IPS-18a (cell line): ENCODE results near the gene LTB4R2.

Experiments
- H3K27ac ChIP-seq: one replicate; pipeline ENCODE4 v1.5.1; 2013; ENCODE audit warnings: low read length
- H3K27me3 ChIP-seq: one replicate; pipeline ENCODE4 v1.6.1; 2013; ENCODE audit warnings: mild to moderate bottlenecking, low read length; ENCODE audit not compliant: control insufficient read depth, insufficient read depth
- H3K36me3 ChIP-seq: one replicate; pipeline ENCODE4 v1.6.1; 2013; ENCODE audit warnings: low read depth, low read length; ENCODE audit not compliant: control insufficient read depth
- H3K4me1 ChIP-seq: one replicate; pipeline ENCODE4 v1.6.1; 2013; ENCODE audit warnings: low read depth, low read length; ENCODE audit not compliant: control insufficient read depth
- H3K4me3 ChIP-seq: one replicate; pipeline ENCODE4 v1.5.1; 2013; ENCODE audit warnings: low read length
- H3K9ac ChIP-seq: one replicate; pipeline ENCODE4 v1.6.1; 2013; ENCODE audit warnings: mild to moderate bottlenecking, low read length, moderate library complexity
- H3K9me3 ChIP-seq: one replicate; pipeline ENCODE4 v1.6.1; 2013; ENCODE audit warnings: low read depth, low read length; ENCODE audit not compliant: control insufficient read depth

The LTB4R2 gene

DNA sequence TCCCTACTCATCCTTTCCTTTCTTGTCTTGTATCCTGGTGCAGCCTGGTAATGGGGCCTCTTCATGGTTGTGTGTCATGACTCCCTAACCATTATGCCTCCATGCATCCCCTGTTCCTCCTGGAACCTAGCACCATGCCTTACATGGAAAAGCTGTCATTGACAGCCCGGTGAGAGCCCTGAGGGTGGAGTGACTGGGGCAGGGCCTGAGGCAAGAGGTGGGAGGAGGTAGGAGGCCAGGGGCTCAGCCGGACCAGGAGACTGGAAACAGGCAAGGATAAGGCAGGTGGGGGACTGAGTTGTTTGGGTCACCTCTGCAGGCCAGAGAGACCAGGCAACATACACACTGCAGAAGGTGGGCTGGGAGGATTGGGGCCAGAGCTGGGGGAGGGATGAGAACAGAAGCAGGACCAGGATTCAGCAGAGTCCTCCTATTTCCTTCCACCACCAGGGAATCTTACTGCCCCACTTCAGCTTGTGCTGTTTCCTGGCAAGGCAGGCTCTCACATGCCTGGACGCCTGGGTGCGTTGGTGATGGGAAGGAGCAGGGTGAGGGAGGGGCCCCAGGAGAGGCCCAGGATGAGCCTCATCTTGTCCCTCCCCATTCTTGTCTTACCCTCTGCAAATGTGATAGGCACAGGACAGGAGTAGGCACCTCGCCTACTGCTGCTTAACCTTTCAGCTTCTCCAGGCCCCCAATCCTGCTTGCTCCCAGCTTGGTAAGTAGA, at the start of gene LTB4R2:
LTB4R2 (plus strand) TSS at position 603 of the 727 bp plus-strand sequence. CDS start 525 bp downstream, outside the sequence.
- Histone ChIP-seq H3K9me3 (no peaks in the 10 kb centered on the region), H3K9ac (no peak within 1 kb of the TSS), H3K36me3 (peaks cover 25% of the 10 kb centered on the region), H3K4me3 (no peak within 1 kb of the TSS), H3K27ac (no peak within 1 kb of the TSS), H3K27me3 (no peaks in the 10 kb centered on the region), H3K4me1 (no peaks in the 10 kb centered on the region)

GRCh38 chr14:24260780-24261157, 49.2 kb upstream of the LTB4R2 start:
- Histone ChIP-seq H3K27ac (no peak overlapping the region), H3K4me1 (no peaks in the 10 kb centered on the region), H3K36me3 (no peaks in the 10 kb centered on the region), H3K9me3 (no peaks in the 10 kb centered on the region), H3K9ac (no peak overlapping the region), H3K27me3 (no peaks in the 10 kb centered on the region), H3K4me3 (no peak overlapping the region)

DNA sequence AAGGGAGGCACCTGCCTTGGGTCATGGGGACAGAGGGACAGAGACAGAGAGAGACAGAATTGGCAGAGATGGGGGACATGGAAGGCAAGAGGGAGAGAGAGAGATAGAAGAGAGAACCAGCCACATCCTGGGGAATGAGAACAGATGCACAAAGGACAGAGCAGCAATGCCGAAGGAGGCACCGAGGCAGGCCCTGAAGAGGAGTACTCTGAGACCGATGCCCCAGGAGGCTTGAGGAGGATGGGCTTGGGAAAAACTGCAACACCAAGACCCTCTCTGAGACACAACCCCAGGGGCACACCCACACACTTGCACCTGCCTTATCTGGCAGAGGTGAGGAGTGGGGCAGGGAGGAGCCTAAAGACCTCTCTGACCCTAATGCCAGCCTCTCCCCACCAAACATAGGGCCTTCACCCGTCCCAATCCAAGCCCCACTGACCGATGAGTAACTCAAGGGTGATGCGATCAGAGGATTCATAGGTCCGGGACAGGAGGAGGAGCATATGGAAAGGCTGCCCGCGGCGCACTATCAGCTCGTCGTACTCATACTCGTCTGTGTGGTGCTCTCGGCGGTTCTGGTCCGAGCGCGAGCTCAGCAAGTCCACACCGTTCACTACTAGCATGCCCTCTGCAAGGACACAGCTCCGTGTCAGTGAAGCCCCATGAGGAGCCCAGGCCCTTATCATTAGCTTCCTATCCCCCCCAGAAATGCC, 48.5 kb upstream of the LTB4R2 start:
- Histone ChIP-seq H3K9me3 (no peaks in the 10 kb centered on the region), H3K4me1 (no peaks in the 10 kb centered on the region), H3K27ac (no peak overlapping the region), H3K36me3 (peaks cover 2% of the 10 kb centered on the region), H3K27me3 (no peaks in the 10 kb centered on the region), H3K9ac (no peak overlapping the region), H3K4me3 (no peak overlapping the region)

DNA sequence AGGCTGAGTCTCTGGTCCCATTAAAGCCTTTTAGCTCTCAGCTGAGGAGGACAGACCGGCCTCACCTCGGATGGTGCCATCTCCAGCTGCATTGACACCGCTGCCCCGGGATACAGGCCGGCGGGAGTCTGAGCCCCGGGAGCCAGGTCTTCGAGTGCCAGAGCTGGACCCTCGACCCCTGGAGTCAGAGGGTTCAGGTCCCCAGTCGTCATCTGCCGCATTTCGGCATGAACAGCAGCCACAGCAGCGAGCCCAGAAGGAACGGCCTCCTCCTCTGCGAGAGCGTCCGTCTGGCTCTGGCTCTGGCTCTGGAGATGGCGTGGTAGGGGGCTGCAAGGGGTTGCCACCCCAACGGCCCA, 48.0 kb upstream of the LTB4R2 start:
- Histone ChIP-seq H3K4me3 (no peak overlapping the region), H3K27ac (no peak overlapping the region), H3K36me3 (peaks cover 6% of the 10 kb centered on the region), H3K27me3 (no peaks in the 10 kb centered on the region), H3K9ac (no peak overlapping the region), H3K9me3 (no peaks in the 10 kb centered on the region), H3K4me1 (no peaks in the 10 kb centered on the region)

GRCh38 chr14:24262821-24263733, 46.9 kb upstream of the LTB4R2 start, which contains the start of gene TGM1:
TGM1 (minus strand) TSS chr14:24263177; CDS start chr14:24262352, 825 bp downstream.
- no peaks in the 10 kb centered on the region for H3K4me1 ChIP-seq
- H3K9ac ChIP-seq: no peak within 1 kb of the TSS
- H3K27ac ChIP-seq: no peak within 1 kb of the TSS
- H3K27me3 ChIP-seq: no peaks in the 10 kb centered on the region
- H3K9me3 ChIP-seq: no peaks in the 10 kb centered on the region
- peaks cover 9% of the 10 kb centered on the region for H3K36me3 ChIP-seq
- no peak within 1 kb of the TSS for H3K4me3 ChIP-seq

- H3K27me3 ChIP-seq: no peaks in the 10 kb centered on the region
- no peak overlapping the region for H3K4me3 ChIP-seq
- no peaks in the 10 kb centered on the region for H3K4me1 ChIP-seq
- H3K36me3 ChIP-seq: peaks cover 9% of the 10 kb centered on the region
- no peak overlapping the region for H3K9ac ChIP-seq
- H3K27ac ChIP-seq: no peak overlapping the region
- no peaks in the 10 kb centered on the region for H3K9me3 ChIP-seq
Measured at GRCh38 chr14:24263848-24264247, 46.1 kb upstream of the LTB4R2 start.

DNA sequence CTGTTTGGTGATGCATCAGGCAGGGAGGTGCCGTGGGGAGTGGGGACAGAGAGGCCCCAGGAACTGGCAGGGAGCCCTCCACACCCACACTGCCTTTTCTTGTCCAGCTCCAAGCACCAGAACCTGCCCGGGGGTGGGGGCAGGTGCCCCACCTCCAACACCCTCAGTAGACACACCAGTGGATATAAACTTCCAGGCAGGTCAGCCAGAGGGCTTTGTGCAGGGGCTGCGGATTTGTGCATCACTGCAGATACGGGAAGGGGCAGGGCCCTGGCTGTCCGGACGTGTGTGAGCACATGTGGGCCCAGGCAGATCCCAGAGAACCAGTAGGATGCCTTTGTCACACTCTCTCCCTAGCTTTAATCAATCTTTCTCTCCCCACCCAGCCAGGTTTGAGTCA, 45.6 kb upstream of the LTB4R2 start:
- no peaks in the 10 kb centered on the region for H3K9me3 ChIP-seq
- H3K4me1 ChIP-seq: no peaks in the 10 kb centered on the region
- no peak overlapping the region for H3K9ac ChIP-seq
- H3K4me3 ChIP-seq: no peak overlapping the region
- H3K36me3 ChIP-seq: peaks cover 9% of the 10 kb centered on the region
- H3K27me3 ChIP-seq: no peaks in the 10 kb centered on the region
- H3K27ac ChIP-seq: no peak overlapping the region

- Histone ChIP-seq H3K4me1 (no peaks in the 10 kb centered on the region), H3K27me3 (no peaks in the 10 kb centered on the region), H3K9me3 (no peaks in the 10 kb centered on the region), H3K9ac (no peak overlapping the region), H3K36me3 (peaks cover 9% of the 10 kb centered on the region), H3K4me3 (no peak overlapping the region), H3K27ac (no peak overlapping the region)
Measured at GRCh38 chr14:24266344-24267244, 43.3 kb upstream of the LTB4R2 start.

DNA sequence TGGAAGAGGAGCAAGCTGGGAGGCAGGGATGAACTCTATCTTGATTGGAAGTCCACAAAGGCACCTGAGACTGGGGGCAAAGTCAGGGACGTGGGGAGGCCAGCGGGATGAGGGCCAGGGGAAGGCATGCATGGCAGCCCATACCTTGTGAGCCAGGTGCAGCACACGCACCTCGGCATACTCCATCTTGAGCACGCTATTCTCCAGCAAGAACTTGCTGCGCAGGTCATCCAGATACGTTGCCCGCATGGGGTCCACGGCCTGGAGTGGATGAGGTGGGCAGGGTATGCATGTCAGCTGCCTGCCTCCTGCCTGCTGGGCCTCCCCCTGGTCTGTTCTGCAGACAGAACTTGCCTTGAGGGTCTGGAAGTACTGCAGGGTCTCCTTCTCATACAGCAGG, 42.4 kb upstream of the LTB4R2 start:
- Histone ChIP-seq H3K27me3 (no peaks in the 10 kb centered on the region), H3K9me3 (no peaks in the 10 kb centered on the region), H3K9ac (no peak overlapping the region), H3K36me3 (peaks cover 9% of the 10 kb centered on the region), H3K27ac (no peak overlapping the region), H3K4me3 (no peak overlapping the region), H3K4me1 (no peaks in the 10 kb centered on the region)

DNA sequence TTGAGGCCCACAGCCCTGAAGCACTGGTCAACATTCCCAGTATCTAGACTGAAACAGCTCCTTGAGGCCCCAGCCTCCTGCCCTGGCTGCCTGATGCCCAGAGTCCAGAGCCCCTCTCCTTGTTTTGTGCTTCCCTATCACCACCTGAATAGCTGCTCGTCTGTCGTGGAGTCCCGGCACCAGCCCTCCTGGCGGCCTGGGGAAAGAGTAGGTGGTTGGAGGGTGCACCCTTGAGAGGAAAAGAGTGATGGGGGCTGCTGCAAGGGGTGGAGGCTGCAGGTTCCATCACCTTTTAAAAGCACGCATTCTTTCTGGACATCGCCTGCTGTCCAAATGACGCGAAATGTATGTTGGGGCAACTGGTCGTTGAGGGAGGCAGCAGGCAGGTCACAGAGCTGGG, 41.7 kb upstream of the LTB4R2 start:
- no peak overlapping the region for H3K9ac ChIP-seq
- H3K9me3 ChIP-seq: no peaks in the 10 kb centered on the region
- no peaks in the 10 kb centered on the region for H3K4me1 ChIP-seq
- no peaks in the 10 kb centered on the region for H3K27me3 ChIP-seq
- H3K4me3 ChIP-seq: no peak overlapping the region
- peaks cover 9% of the 10 kb centered on the region for H3K36me3 ChIP-seq
- H3K27ac ChIP-seq: no peak overlapping the region

GRCh38 chr14:24269368-24269767, 40.6 kb upstream of the LTB4R2 start:
- no peak overlapping the region for H3K27ac ChIP-seq
- peaks cover 9% of the 10 kb centered on the region for H3K36me3 ChIP-seq
- H3K9me3 ChIP-seq: no peaks in the 10 kb centered on the region
- no peaks in the 10 kb centered on the region for H3K4me1 ChIP-seq
- no peak overlapping the region for H3K4me3 ChIP-seq
- H3K27me3 ChIP-seq: no peaks in the 10 kb centered on the region
- H3K9ac ChIP-seq: no peak overlapping the region
